H1 (cell line): Measurements from ENCODE around the gene SLC26A8. TPM values are rescaled to one million over a fixed set of nuclear protein-coding genes. Genes with fewer than 3 reads are reported as not detected.

Experiments
- CTBP2 ChIP-seq: IDR thresholded peaks from 2 replicates; pipeline ENCODE4 v1.7.0; 2011; ENCODE audit warnings: borderline replicate concordance, mild to moderate bottlenecking, moderate library complexity, mixed read lengths, low read length; ENCODE audit not compliant: insufficient read depth, insufficient read length
- polyA plus RNA-seq, 7 experiments: library from polyadenylated mRNA; depleted of rRNA in 3 of 7; stranded (reverse) in 5 of 7; unstranded in 2 of 7; fragments of >200 nt in 5 of 7; fragments of 200-250 nt in 2 of 7; gene quantifications; 1 replicate in 5 of 7; 2 replicates in 1 of 7; 4 replicates in 1 of 7; pipeline versions ENCODE4 v1.2.1 to v1.2.3, GENCODE V29; 2011 to 2013; ENCODE audit warnings: missing spikeins in 2 of 7, mixed read lengths in 2 of 7
- total RNA-seq: library from RNA; stranded (reverse); fragmentation: NEBNext Ultra II Directional; extraction: Animal tissue kit (Norgen Biotek cat#: 25700); gene quantifications from 2 replicates; pipeline ENCODE4 v1.2.1, GENCODE V29; 2021

SLC26A8 gene
- total and polyA plus RNA-seq, 2 of the 8 experiments (the other 6 are each of a cell fraction or from before 2014, with no cell fraction given): 0.56 to 0.57 TPM

DNA sequence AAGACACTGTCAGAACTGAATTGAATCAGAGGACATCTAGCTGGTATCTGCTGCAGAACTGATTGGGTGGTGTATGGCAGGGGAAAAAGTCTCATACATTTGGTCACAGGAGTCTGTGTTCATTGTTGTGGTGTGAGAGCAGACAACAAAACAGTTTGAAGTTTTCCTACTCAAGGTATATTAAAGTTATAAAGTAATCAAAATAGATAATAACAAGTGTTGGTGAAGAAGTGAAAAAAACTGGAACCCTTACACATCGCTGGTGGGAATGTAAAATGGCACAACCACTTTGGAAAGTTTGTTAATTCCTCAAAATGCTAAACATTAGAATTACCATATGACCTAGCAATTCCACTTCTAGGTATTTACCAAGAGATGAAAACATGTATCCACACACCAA lies 128.2 kb downstream of the SLC26A8 start (continued):
- TF ChIP-seq CTBP2: no peak
- TF ChIP-seq, all 59 proteins: peak for 0
